IPS-20b (cell line): ENCODE measurements around the gene CCDC174.

Experiments
- H3K27ac ChIP-seq: one replicate; pipeline ENCODE4 v1.5.1; 2013; ENCODE audit warnings: low read length
- H3K27me3 ChIP-seq: 2 replicates; pipeline ENCODE4 v1.6.1; 2013; ENCODE audit warnings: mild to moderate bottlenecking, low read length, inconsistent platforms; ENCODE audit not compliant: insufficient read depth
- H3K36me3 ChIP-seq: 2 replicates; pipeline ENCODE4 v1.6.1; 2013; ENCODE audit warnings: low read depth, mild to moderate bottlenecking, inconsistent platforms, low read length, moderate library complexity; ENCODE audit not compliant: insufficient read depth
- H3K4me1 ChIP-seq: 2 replicates; pipeline ENCODE4 v1.6.1; 2013; ENCODE audit warnings: mild to moderate bottlenecking, control low read depth, inconsistent platforms, low read length, moderate library complexity; ENCODE audit not compliant: insufficient read depth
- H3K4me3 ChIP-seq: 2 replicates; pipeline ENCODE4 v1.5.1; 2013; ENCODE audit warnings: mild to moderate bottlenecking, low read length, inconsistent platforms
- H3K9ac ChIP-seq: 2 replicates; pipeline ENCODE4 v1.6.1; 2013; ENCODE audit warnings: low read depth, mild to moderate bottlenecking, inconsistent platforms, low read length, moderate library complexity
- H3K9me3 ChIP-seq: 2 replicates; pipeline ENCODE4 v1.6.1; 2013; ENCODE audit warnings: mild to moderate bottlenecking, low read depth, low read length, inconsistent platforms; ENCODE audit not compliant: insufficient read depth

Gene CCDC174

GRCh38 chr3:14691239-14691638 lies 39.7 kb downstream of the CCDC174 start:
- H3K27ac ChIP-seq, result no peak overlapping the region
- no peaks in the 10 kb centered on the region for H3K4me1 ChIP-seq
- no peak overlapping the region for H3K9ac ChIP-seq
- no peaks in the 10 kb centered on the region; the same call in 1 of the 2 replicates for H3K9me3 ChIP-seq
- no peaks in the 10 kb centered on the region for H3K36me3 ChIP-seq
- H3K27me3 ChIP-seq, result no peaks in the 10 kb centered on the region; the same call in 1 of the 2 replicates
- H3K4me3 ChIP-seq, result no peak overlapping the region

- H3K4me3 ChIP-seq, result no peak overlapping the region
- H3K9ac ChIP-seq, result no peak overlapping the region
- H3K27me3 ChIP-seq, result no peaks in the 10 kb centered on the region; the same call in 1 of the 2 replicates
- H3K27ac ChIP-seq, result no peak overlapping the region
- H3K4me1 ChIP-seq, result no peaks in the 10 kb centered on the region
- H3K36me3 ChIP-seq, result no peaks in the 10 kb centered on the region
- no peaks in the 10 kb centered on the region; the same call in 1 of the 2 replicates for H3K9me3 ChIP-seq
These were observed 40.2 kb downstream of the CCDC174 start for GRCh38 chr3:14691719-14692118.

GRCh38 chr3:14698601-14699244 lies 47.2 kb downstream of the CCDC174 start:
- H3K36me3 ChIP-seq, result no peaks in the 10 kb centered on the region
- no peak overlapping the region for H3K9ac ChIP-seq
- H3K4me1 ChIP-seq, result no peaks in the 10 kb centered on the region
- no peak overlapping the region for H3K4me3 ChIP-seq
- no peaks in the 10 kb centered on the region for H3K9me3 ChIP-seq
- H3K27ac ChIP-seq, result no peak overlapping the region
- H3K27me3 ChIP-seq, result no peaks in the 10 kb centered on the region

GRCh38 chr3:14699643-14700042 lies 48.1 kb downstream of the CCDC174 start:
- Histone ChIP-seq H3K9ac (no peak overlapping the region), H3K4me3 (no peak overlapping the region), H3K27me3 (no peaks in the 10 kb centered on the region; the same call in 1 of the 2 replicates), H3K27ac (no peak overlapping the region), H3K4me1 (no peaks in the 10 kb centered on the region), H3K36me3 (no peaks in the 10 kb centered on the region), H3K9me3 (no peaks in the 10 kb centered on the region)

GRCh38 chr3:14700891-14701290 lies 49.3 kb downstream of the CCDC174 start:
- H3K4me1 ChIP-seq, result no peaks in the 10 kb centered on the region
- H3K9me3 ChIP-seq, result no peaks in the 10 kb centered on the region
- no peak overlapping the region for H3K9ac ChIP-seq
- H3K36me3 ChIP-seq, result no peaks in the 10 kb centered on the region
- H3K27me3 ChIP-seq, result no peaks in the 10 kb centered on the region; the same call in 1 of the 2 replicates
- no peak overlapping the region for H3K4me3 ChIP-seq
- no peak overlapping the region for H3K27ac ChIP-seq

GRCh38 chr3:14701676-14702075 lies 50.1 kb downstream of the CCDC174 start:
- no peak overlapping the region for H3K27ac ChIP-seq
- no peak overlapping the region for H3K4me3 ChIP-seq
- no peak overlapping the region for H3K9ac ChIP-seq
- no peaks in the 10 kb centered on the region; the same call in 1 of the 2 replicates for H3K27me3 ChIP-seq
- no peaks in the 10 kb centered on the region for H3K9me3 ChIP-seq
- no peaks in the 10 kb centered on the region for H3K4me1 ChIP-seq
- H3K36me3 ChIP-seq, result no peaks in the 10 kb centered on the region

- H3K9ac ChIP-seq, result no peak overlapping the region
- no peak overlapping the region for H3K27ac ChIP-seq
- no peaks in the 10 kb centered on the region for H3K36me3 ChIP-seq
These were observed 51.7 kb downstream of the CCDC174 start for GRCh38 chr3:14703128-14703750.

GRCh38 chr3:14703791-14704190 lies 52.2 kb downstream of the CCDC174 start:
- Histone ChIP-seq H3K27me3 (no peaks in the 10 kb centered on the region; the same call in 1 of the 2 replicates), H3K9me3 (no peaks in the 10 kb centered on the region), H3K4me1 (no peaks in the 10 kb centered on the region), H3K4me3 (no peak overlapping the region), H3K27ac (no peak overlapping the region), H3K36me3 (no peaks in the 10 kb centered on the region), H3K9ac (no peak overlapping the region)

More at GRCh38 chr3:14703128-14703750, 51.7 kb downstream of the CCDC174 start:
- Histone ChIP-seq H3K4me3 (no peak overlapping the region), H3K4me1 (no peaks in the 10 kb centered on the region), H3K27me3 (no peaks in the 10 kb centered on the region; the same call in 1 of the 2 replicates), H3K9me3 (no peaks in the 10 kb centered on the region)

GRCh38 chr3:14706096-14706495 lies 54.5 kb downstream of the CCDC174 start:
- Histone ChIP-seq H3K9ac (no peak overlapping the region), H3K4me3 (no peak overlapping the region), H3K36me3 (no peaks in the 10 kb centered on the region), H3K27ac (no peak overlapping the region), H3K9me3 (no peaks in the 10 kb centered on the region), H3K27me3 (no peaks in the 10 kb centered on the region; the same call in 1 of the 2 replicates), H3K4me1 (no peaks in the 10 kb centered on the region)

GRCh38 chr3:14716591-14716990 lies 65.0 kb downstream of the CCDC174 start:
- Histone ChIP-seq H3K27ac (no peak overlapping the region), H3K9ac (no peak overlapping the region)

GRCh38 chr3:14717307-14717706 lies 65.7 kb downstream of the CCDC174 start:
- no peak overlapping the region for H3K9ac ChIP-seq
- H3K4me1 ChIP-seq, result no peaks in the 10 kb centered on the region
- no peak overlapping the region for H3K27ac ChIP-seq
- H3K27me3 ChIP-seq, result peaks cover 4% of the 10 kb centered on the region; the same call in 1 of the 2 replicates
- no peaks in the 10 kb centered on the region for H3K9me3 ChIP-seq
- no peaks in the 10 kb centered on the region for H3K36me3 ChIP-seq
- no peak overlapping the region for H3K4me3 ChIP-seq

More at GRCh38 chr3:14716591-14716990, 65.0 kb downstream of the CCDC174 start:
- Histone ChIP-seq H3K36me3 (no peaks in the 10 kb centered on the region), H3K27me3 (peaks cover 4% of the 10 kb centered on the region; the same call in 1 of the 2 replicates), H3K4me1 (no peaks in the 10 kb centered on the region), H3K9me3 (no peaks in the 10 kb centered on the region), H3K4me3 (no peak overlapping the region)

- Histone ChIP-seq H3K9ac (no peak overlapping the region), H3K4me1 (no peaks in the 10 kb centered on the region), H3K4me3 (no peak overlapping the region), H3K9me3 (no peaks in the 10 kb centered on the region), H3K27ac (no peak overlapping the region), H3K36me3 (no peaks in the 10 kb centered on the region), H3K27me3 (peaks cover under 1% of the 10 kb centered on the region; the same call in 1 of the 2 replicates)
These were observed 67.0 kb downstream of the CCDC174 start for GRCh38 chr3:14718539-14718938.
